ENCODE measurements around the gene NAP1L1.

The NAP1L1 gene

GRCh38 chr12:76047060-76047459 lies 37.4 kb downstream of the NAP1L1 start:
- no peak overlapping the region for H3K27ac ChIP-seq (ENCODE audit: low read depth, low read length, poor library complexity, severe bottlenecking)
- H3F3A ChIP-seq (ENCODE audit: insufficient read depth, low read length) = no peaks in the 10 kb centered on the region
- no peaks in the 10 kb centered on the region for H3K79me2 ChIP-seq (ENCODE audit: insufficient read depth, low read length)
- no peaks in the 10 kb centered on the region for H3K27me3 ChIP-seq (ENCODE audit: insufficient read depth, low read length)
- no peaks in the 10 kb centered on the region for H3K4me1 ChIP-seq (ENCODE audit: insufficient read depth, low read length, severe bottlenecking)
- H3K9ac ChIP-seq (ENCODE audit: low read length) = no peak overlapping the region
- no peak overlapping the region for H2AFZ ChIP-seq (ENCODE audit: low read length)
- no peak overlapping the region for H3K4me3 ChIP-seq (ENCODE audit: low read depth, low read length, poor library complexity, severe bottlenecking)
- no peaks in the 10 kb centered on the region for H4K20me1 ChIP-seq (ENCODE audit: insufficient read depth, low read length)
- TF ChIP-seq EZH2 (IDR thresholded peaks at IDR 0.05; ENCODE audit: borderline replicate concordance, low read length) (no peak), CTCF (IDR thresholded peaks at IDR 0.05; ENCODE audit: low read length) (no peak)
- H3K9me2 ChIP-seq (ENCODE audit: low read depth, low read length) = no peaks in the 10 kb centered on the region
- H3K36me3 ChIP-seq (ENCODE audit: insufficient read depth, low read length) = peaks cover 74% of the 10 kb centered on the region
- H3K4me2 ChIP-seq (ENCODE audit: low read length) = no peak overlapping the region
- no peaks in the 10 kb centered on the region for H3K9me3 ChIP-seq (ENCODE audit: low read length)

GRCh38 chr12:76043377-76043776 lies 41.1 kb downstream of the NAP1L1 start:
- H3K27me3 ChIP-seq (ENCODE audit: insufficient read depth, low read length) = no peaks in the 10 kb centered on the region
- no peak overlapping the region for H2AFZ ChIP-seq (ENCODE audit: low read length)
- no peak for TF ChIP-seq EZH2 (IDR thresholded peaks at IDR 0.05; ENCODE audit: borderline replicate concordance, low read length)
- TF ChIP-seq CTCF (IDR thresholded peaks at IDR 0.05; ENCODE audit: low read length) = no peak
- no peak overlapping the region for H3K4me3 ChIP-seq (ENCODE audit: low read depth, low read length, poor library complexity, severe bottlenecking)
- no peaks in the 10 kb centered on the region for H3F3A ChIP-seq (ENCODE audit: insufficient read depth, low read length)
- H3K27ac ChIP-seq (ENCODE audit: low read depth, low read length, poor library complexity, severe bottlenecking) = no peak overlapping the region
- H3K4me1 ChIP-seq (ENCODE audit: insufficient read depth, low read length, severe bottlenecking) = no peaks in the 10 kb centered on the region
- H3K79me2 ChIP-seq (ENCODE audit: insufficient read depth, low read length) = no peaks in the 10 kb centered on the region
- H3K36me3 ChIP-seq (ENCODE audit: insufficient read depth, low read length) = peaks cover 39% of the 10 kb centered on the region
- no peaks in the 10 kb centered on the region for H3K9me2 ChIP-seq (ENCODE audit: low read depth, low read length)
- H3K9me3 ChIP-seq (ENCODE audit: low read length) = no peaks in the 10 kb centered on the region
- H3K4me2 ChIP-seq (ENCODE audit: low read length) = no peak overlapping the region
- no peaks in the 10 kb centered on the region for H4K20me1 ChIP-seq (ENCODE audit: insufficient read depth, low read length)
- H3K9ac ChIP-seq (ENCODE audit: low read length) = no peak overlapping the region

- Histone ChIP-seq H3K36me3 (ENCODE audit: insufficient read depth, low read length) (peaks cover 28% of the 10 kb centered on the region), H3K4me1 (ENCODE audit: insufficient read depth, low read length, severe bottlenecking) (no peaks in the 10 kb centered on the region), H3K79me2 (ENCODE audit: insufficient read depth, low read length) (no peaks in the 10 kb centered on the region), H3K4me3 (ENCODE audit: low read depth, low read length, poor library complexity, severe bottlenecking) (no peak overlapping the region), H3K9ac (ENCODE audit: low read length) (no peak overlapping the region), H3K27ac (ENCODE audit: low read depth, low read length, poor library complexity, severe bottlenecking) (no peak overlapping the region), H3K27me3 (ENCODE audit: insufficient read depth, low read length) (no peaks in the 10 kb centered on the region), H4K20me1 (ENCODE audit: insufficient read depth, low read length) (no peaks in the 10 kb centered on the region), H3F3A (ENCODE audit: insufficient read depth, low read length) (no peaks in the 10 kb centered on the region), H2AFZ (ENCODE audit: low read length) (no peak overlapping the region), H3K9me3 (ENCODE audit: low read length) (no peaks in the 10 kb centered on the region), H3K9me2 (ENCODE audit: low read depth, low read length) (no peaks in the 10 kb centered on the region), H3K4me2 (ENCODE audit: low read length) (no peak overlapping the region)
- TF ChIP-seq CTCF (IDR thresholded peaks at IDR 0.05; ENCODE audit: low read length) (no peak), EZH2 (IDR thresholded peaks at IDR 0.05; ENCODE audit: borderline replicate concordance, low read length) (no peak)
These were observed 42.3 kb downstream of the NAP1L1 start for GRCh38 chr12:76042147-76042546.

All from OCI-LY1 (cell line).